GM10266 (cell line): ENCODE data around the gene MPRIP.

Experiments used
- DNase-seq: peaks from one replicate; pipeline ENCODE4 v3.0.0; 2012; ENCODE audit errors: extremely low spot score
- CTCF ChIP-seq: IDR thresholded peaks from 2 replicates; pipeline ENCODE4 v1.5.1; 2012; ENCODE audit warnings: mild to moderate bottlenecking, low read depth; ENCODE audit not compliant: control insufficient read depth, insufficient read depth; ENCODE audit errors: missing control alignments

MPRIP gene

DNA sequence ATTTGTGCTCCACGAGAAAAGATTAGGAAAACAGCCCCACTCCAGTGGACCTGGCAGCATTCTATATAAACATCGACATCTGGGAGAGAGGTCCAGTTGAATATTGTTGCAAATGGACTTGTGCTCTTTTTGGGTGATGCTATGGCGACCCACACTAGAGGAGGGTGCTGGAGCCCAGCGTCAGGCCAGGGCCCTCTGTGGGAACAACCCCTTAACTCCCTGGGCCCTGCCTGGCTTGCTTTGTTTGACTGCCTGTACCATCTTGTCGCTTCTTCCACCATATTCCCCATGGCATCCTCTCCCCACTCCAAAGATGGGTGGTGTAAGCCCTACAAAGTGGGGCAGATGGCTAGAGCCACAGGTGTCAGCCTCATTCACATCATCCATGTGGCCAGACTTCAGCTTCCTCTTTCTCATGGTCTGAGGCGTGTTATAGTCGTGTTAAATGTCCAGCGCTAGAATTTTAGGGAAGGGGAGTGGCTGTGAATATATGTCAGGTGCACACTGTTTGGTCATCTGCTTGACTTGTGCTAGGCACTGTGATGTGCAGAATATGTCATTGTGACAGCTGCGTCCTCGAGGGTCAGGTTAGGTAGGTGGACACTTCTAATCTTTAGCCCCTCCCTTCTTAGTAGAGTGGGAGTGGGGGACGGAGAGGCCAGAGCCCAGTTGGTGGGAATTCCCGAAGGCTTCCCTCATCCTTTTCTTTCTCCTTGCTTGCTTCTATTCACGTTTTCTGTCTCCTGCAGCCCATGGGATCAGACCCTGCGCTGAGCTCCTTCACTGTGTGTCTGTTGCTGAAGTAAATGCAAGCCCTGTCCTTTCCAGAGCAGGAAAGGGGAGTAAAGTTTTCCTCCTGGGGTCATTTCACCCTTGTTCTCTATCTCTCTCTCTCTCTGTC lies 49.8 kb downstream of the MPRIP start:
- no peak for DNase-seq
- TF ChIP-seq CTCF: no peak

- DNase-seq: no peak
- TF ChIP-seq CTCF: no peak
Measured at GRCh38 chr17:17093764-17094163, 51.5 kb downstream of the MPRIP start.

GRCh38 chr17:17096438-17097178 lies 54.4 kb downstream of the MPRIP start:
- TF ChIP-seq CTCF: no peak
- no peak for DNase-seq

DNA sequence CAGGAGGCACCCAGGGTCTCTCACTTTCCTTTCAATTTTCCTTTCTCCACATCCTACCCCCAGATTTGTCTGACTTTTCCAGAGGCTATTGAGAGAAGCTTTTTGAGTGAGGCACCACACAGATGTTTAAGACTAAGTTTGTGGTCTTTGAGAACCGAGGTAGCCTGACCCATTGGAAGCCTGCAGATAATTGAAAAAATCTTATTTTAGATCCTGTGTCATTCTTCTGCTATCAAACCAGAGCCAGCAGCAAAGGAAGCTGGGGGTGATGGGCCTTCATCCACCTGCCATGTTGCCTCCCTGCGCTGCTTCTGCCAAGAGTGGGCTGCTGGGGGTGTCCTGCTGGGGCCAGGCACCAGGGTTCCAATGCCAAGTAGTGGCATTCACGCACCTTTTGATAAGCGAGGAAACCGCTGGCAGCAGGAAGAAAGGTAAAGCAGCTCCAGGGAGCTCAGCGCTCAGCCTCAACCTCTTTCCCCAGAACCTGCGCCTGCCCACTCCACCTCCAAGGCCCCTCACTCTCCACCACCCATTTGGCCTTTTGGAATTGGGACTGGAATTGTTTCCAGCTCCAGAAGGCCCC lies 55.6 kb downstream of the MPRIP start:
- no peak for TF ChIP-seq CTCF

DNA sequence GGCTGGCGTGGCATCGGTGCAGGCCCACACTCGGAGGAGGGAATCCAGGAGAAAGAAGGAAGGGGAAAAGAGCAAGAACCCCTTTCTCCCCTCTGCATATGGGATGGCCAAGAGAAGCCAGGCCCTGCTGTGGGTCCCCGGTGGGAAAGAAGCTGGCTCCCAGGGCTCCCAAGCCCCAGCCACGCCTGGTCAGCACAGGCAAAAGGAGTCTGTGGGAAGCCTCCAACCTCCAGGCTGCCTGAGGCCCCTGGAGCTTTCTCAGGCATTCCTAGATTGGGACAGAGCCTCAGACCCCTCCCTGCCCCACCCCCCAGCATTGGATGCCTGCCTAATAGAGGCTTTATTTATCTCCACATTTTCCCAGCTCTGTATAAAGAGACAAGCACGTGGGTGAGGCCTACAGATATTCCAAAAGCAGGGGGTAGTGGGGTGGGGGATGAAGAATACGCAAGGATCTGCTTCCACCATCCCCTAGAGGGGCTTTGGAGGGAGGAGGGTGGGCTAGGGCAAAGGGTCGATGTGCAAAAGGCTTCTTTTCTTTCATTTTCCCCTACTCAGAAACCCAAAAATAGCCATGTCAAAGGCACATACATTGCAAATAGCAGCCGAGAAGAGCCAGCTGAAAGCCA lies 56.4 kb downstream of the MPRIP start:
- TF ChIP-seq CTCF: no peak
- DNase-seq: no peak

More for the DNA sequence above, 55.6 kb downstream of the MPRIP start:
- DNase-seq: no peak

DNA sequence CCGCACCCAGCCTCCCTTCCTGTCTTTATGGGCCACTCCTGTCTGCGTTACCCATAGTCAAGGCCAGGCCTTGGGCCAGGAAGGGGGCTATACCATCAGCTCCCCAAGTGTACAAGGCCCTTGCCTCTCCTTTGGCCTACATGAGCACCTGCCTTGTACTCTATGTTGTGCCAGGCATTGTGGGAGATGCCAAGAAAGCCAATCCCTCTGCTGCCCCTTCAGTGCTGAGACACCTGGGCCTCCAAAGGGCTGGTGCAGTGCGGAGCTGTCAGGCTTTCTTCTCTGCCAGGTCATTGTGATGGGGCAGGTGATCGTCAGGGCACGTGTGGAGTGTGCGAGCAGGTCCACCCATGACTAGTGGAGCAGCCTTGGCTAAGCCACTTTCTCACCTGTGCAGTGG lies 59.9 kb downstream of the MPRIP start:
- no peak for DNase-seq
- TF ChIP-seq CTCF: no peak
